GM21515 (cell line): ENCODE data around the gene ZFYVE1.
"Not testable (repeated sequence)": the region's sequence is repeated elsewhere in the genome, so short reads cannot be mapped to it uniquely, and the experiment has no call there.

Experiments
- ATAC-seq: cut with Tn5 transposase; IDR thresholded peaks from one replicate; pipeline ENCODE4 v1.9.1; 2021; ENCODE audit not compliant: unreplicated experiment

The ZFYVE1 gene

GRCh38 chr14:72961016-72961415, 65.9 kb downstream of the ZFYVE1 start:
- ATAC-seq = not testable (repeated sequence)

DNA sequence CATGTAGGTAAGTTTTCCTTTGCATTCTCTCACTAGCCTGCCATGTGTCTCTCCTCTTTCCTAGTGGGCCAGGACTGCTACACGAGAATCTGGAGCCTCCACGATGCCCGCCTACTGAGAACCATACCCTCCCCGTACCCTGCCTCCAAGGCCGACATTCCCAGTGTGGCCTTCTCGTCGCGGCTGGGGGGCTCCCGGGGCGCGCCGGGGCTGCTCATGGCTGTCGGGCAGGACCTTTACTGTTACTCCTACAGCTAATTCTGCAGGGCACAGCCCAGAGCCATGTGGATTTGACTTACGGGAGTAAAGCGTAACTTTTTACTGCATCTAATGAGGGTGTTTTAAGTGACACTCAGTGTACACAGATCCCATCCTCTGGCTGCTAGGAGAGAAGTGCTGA, 68.4 kb downstream of the ZFYVE1 start:
- ATAC-seq = no peak

DNA sequence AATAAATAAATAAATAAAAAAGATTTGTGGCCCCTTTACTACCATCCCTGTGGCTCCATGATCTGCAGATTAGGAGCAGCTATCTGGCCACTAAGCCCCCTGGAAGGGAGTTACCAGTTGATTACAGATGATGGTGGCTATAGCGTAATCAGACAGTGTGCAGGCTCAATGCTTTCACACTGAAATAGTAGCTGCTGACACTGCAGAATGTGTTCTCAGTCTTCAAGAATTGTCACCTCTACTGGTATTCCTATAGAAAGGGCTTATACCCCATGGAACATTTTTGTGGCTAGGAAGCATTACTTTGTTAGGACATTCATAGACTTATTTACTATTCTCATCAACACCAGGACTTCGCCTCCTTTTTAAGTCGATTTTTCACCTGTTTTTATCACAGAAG, 69.7 kb downstream of the ZFYVE1 start:
- no peak for ATAC-seq

DNA sequence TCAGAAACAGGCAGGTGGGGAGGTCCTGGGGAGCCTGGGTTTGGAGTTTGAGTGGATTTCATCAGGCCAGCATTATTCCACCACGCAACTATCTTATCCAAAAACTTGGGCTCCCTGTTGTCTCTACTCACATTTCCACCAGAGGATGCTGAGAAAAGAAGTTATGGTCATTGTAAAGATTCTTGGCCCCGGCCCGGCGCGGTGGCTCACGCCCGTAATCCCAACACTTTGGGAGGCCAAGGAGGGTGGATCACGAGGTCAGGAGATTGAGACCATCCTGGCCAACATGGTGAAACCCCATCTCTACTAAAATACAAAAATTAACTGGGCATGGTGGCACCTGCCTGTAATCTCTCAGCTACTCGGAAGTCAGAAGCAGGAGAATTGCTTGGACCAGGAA, 70.2 kb downstream of the ZFYVE1 start:
- ATAC-seq = not testable (repeated sequence)

- ATAC-seq = no peak
Measured at GRCh38 chr14:72952171-72952570, 74.7 kb downstream of the ZFYVE1 start.

DNA sequence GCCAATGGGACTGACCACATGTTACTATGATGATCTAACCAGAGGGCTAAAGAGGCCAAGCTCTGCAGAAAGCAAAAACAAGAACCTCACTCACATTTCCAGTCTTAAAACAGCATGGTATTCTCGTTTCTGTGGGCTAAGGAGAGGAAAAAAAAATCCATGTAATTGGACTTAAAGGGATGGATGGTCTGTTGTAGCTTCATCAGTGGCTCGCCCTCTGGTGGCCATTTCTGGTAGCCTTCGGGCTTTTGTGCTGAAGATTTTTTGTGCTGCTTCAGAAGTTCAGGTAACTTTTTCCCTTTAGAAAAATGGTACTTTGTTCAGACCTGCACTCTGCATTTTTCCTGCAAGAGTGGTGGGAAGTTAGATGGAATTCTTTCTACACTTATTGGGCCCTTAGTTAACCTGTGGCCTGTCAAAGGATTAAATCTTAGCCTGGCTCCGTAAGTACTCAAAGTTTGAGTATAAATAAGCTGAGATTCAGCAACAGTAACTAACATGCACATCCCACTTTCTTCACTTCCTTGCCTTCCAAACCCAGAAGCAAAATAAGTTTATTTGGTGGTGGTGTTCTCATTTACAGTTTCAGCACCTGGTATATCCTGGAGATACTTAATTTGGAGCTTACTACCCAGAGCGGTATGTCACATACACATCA, 78.3 kb downstream of the ZFYVE1 start:
- no peak for ATAC-seq

DNA sequence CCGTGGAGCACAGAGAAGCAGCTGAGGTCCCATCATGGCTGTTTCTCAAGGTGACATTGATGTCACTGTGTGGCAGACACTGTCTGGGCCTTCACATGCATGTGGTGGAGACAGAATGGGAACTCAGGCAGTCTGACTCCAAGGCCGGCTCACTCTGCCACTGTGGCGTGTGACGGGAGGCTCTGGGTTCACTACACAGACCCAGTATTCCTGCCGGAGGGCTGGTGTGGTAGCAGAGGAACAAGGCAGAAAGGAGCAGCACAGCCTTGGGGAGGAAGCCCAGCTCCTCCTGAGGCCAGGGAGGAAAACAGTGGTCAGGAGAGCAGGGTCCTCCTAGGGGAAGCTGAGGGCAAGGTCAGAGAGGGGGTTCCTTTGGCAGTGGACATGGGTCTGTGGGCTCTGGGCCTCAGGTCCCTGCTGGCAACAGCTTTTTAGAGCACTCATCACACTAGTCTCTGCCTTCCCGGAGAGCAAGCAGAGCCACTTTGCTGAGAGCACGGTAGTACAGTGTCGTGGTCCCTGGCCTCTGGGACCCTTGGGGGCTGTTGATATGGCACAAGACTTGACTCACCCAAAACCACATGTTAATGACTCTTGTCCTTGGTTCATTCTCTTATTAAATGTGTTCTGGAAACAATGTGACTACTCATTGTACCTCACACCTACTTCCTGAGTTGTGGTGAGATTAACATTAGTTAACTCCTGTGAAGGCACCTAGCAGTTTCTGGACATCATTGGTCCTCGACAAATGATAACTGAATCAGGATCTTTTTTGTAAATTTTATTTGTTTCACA, 79.3 kb downstream of the ZFYVE1 start:
- ATAC-seq = no peak

GRCh38 chr14:72946491-72946890, 80.4 kb downstream of the ZFYVE1 start:
- no peak for ATAC-seq

GRCh38 chr14:72945356-72946027, 81.4 kb downstream of the ZFYVE1 start:
- ATAC-seq = no peak

DNA sequence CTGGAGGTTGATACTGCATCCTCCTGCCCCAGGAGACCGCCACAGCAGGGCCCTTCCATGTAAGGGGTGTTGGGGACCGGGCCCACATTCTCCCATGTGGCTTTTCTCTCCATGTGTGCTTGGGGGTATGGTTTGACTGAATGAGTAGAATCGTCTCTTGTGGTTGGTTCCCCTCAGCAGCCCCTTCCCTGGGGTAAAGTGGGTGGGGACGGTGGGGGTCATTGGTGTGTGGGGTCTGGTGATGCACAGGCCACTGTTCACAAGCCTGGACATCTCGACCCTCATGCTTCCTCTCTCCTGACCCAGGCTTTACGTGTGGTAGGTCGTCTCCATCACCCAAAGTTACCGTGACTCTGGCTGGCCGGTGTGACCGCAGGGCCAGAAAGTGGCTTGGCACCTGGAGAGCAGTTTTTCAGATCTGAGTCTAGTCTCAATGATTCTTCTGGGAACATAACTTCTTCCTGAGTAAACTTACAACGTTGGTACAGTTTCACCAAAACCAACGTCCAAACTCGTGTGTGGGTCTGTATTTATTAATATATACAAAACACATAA, 83.0 kb downstream of the ZFYVE1 start:
- ATAC-seq = no peak

- no peak for ATAC-seq
Measured at GRCh38 chr14:72942934-72943333, 84.0 kb downstream of the ZFYVE1 start.

GRCh38 chr14:72941286-72941985, 85.5 kb downstream of the ZFYVE1 start:
- ATAC-seq = no peak

DNA sequence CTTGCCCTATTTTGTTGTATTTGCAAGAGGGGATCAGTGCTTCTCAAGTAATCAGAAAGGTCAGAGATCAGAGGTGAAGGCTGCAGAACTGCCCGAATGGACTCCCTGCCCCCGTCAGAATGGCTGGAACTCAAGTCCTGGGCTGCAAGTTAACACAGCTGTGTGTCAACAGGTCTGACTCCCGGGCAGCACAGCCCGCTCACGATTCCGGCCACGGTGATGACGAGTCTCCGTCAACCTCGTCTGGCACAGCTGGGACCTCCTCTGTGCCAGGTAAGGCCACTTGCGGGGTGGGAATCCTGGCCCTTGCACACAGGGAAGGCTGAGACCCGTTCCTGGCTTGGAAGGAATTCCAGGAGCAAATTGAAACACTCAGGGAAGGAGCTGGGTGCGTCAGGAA, 87.3 kb downstream of the ZFYVE1 start:
- no peak for ATAC-seq

- ATAC-seq = no peak
Measured at GRCh38 chr14:72932893-72933292, 94.0 kb downstream of the ZFYVE1 start.

DNA sequence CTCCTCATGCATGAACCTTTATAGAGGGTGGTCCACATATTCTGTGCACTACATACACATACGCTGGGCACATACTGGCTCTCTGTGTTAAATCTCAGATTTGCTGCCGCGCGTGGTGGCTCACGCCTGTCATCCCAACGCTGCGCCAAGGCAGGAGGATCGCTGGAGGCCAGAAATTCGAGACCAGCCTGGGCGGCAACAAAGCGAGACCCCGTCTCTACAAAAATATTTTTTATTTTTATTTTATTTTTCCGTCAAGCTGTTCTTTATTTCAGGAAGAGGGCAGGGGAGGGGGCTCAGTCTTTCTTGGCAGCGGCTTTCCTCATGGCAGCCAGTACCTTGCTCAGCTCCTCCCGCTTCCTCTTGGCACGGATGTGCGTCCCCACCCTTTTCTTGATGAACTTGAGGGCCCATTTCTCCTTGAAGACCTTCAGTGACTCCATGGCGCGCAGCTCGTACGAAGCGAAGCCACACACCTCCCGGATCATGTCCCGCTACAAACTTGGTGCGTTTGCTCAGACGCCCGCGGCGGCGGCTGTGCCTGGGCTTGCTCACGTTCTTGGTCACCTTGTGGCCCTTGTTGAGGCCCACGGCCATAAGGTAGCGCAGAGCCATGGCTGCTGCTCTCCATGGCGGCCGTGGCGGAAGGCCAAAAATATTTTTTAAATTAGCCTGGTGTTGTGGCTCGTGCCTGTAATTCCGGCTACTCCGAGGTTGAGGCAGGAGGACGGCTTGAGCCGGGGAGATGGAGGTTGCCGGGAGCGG, 97.4 kb downstream of the ZFYVE1 start:
- ATAC-seq = no peak

DNA sequence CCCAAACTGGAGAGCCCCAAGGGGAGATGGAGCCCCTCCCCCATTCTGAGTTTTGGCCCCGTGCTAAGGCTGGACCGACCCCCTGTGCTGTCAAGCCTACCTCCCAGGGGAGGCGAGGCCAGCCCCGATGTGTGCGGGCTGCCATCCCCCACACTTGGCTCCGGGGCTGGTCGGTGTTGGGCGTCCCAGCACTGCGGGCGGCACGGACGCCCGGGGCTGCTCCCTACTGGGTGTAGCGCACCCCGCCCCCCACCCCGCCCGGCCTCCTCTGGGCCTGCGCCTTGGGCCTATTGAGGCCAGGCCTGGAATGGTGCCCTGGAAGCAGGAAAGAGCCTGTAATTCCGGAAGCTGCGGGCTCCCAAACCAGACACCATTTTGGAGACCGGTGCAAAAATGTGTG, 98.0 kb downstream of the ZFYVE1 start:
- no peak for ATAC-seq

DNA sequence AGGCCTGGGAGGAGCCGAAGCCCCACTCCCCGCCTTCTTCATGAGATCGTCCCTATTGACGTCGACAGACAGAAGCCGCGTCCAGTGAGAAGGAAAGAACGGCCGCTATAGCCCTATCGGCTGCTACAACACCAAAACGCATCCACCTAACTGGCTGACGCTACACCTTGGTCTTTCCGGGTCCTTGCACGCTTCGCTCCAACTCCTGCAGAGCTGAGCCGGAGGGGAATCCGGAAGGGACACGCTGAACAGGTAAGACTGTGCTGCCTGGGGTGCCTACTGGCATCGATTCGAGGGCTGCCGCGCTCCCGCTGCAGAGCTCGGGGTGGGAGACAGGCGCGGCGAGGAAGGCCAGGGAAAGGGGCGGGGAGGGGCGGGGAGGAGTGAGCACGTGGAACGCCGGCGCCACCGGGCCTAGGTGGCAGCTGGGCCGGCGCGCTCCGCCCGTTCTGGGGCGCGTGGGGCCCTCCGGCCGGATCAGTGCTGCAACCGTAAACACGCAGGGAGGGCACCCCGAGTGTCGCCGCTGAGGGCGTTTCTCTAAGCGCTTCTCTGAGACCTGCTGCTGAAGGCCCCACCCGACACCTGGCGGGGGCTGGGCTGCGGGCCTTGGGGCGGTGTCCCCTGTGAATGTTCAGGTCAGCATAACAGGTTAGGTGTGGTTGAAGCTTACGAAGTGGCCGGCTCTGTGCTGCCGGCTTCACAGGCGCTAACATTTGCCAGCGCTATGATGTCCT, 100.4 kb downstream of the ZFYVE1 start, which contains the start of gene DCAF4:
DCAF4 (plus strand) TSS at position 173 of the 737 bp plus-strand sequence. CDS start 11,515 bp downstream, outside the sequence.
- peak; percentile 94 for ATAC-seq

GRCh38 chr14:72925815-72926291, 101.1 kb downstream of the ZFYVE1 start:
- peak; percentile 22 for ATAC-seq

GRCh38 chr14:72925171-72925759, 101.6 kb downstream of the ZFYVE1 start:
- ATAC-seq = no peak
